DOHH2 (cell line): Measurements from ENCODE around the gene KRTAP13-2.

ENCODE experiments used
- H3F3A ChIP-seq: fragments of 200-600 bp; sonication (generic), shearing (Covaris generic); 2 replicates; pipeline ENCODE4 v1.6.0; 2016; ENCODE audit warnings: antibody characterized with exemption, mild to moderate bottlenecking; ENCODE audit not compliant: control insufficient read depth, insufficient read depth
- H3K27ac ChIP-seq: fragments of 200-600 bp; sonication (generic); 2 replicates; pipeline ENCODE4 v1.5.1; 2014; ENCODE audit warnings: low read depth, mild to moderate bottlenecking, low read length, moderate library complexity
- H3K27me3 ChIP-seq: fragments of 200-600 bp; sonication (generic); 2 replicates; pipeline ENCODE4 v1.6.1; 2014; ENCODE audit warnings: mild to moderate bottlenecking, low read length, mixed read lengths; ENCODE audit not compliant: control insufficient read depth
- H3K36me3 ChIP-seq: fragments of 200-600 bp; sonication (generic); 2 replicates; pipeline ENCODE4 v1.6.1; 2014; ENCODE audit warnings: mild to moderate bottlenecking, low read length, moderate library complexity, mixed read lengths; ENCODE audit not compliant: control insufficient read depth
- H3K4me1 ChIP-seq: fragments of 200-600 bp; sonication (generic); 2 replicates; pipeline ENCODE4 v1.6.1; 2014; ENCODE audit warnings: mild to moderate bottlenecking, low read length, mixed read lengths; ENCODE audit not compliant: control insufficient read depth
- H3K4me2 ChIP-seq: fragments of 200-600 bp; sonication (generic); 2 replicates; pipeline ENCODE4 v1.6.0; 2014; ENCODE audit warnings: mild to moderate bottlenecking, low read length, moderate library complexity
- H3K4me3 ChIP-seq: fragments of 200-600 bp; sonication (generic); 2 replicates; pipeline ENCODE4 v1.5.1; 2014; ENCODE audit warnings: mild to moderate bottlenecking, low read length, mixed read lengths
- H3K79me2 ChIP-seq: fragments of 200-600 bp; sonication (generic); 2 replicates; pipeline ENCODE4 v1.6.1; 2014; ENCODE audit warnings: mild to moderate bottlenecking, low read length, mixed read lengths; ENCODE audit not compliant: control insufficient read depth
- H3K9me2 ChIP-seq: fragments of 200-600 bp; sonication (generic); replicated peaks from 2 replicates; pipeline ENCODE4 v1.6.1; 2014; ENCODE audit warnings: mild to moderate bottlenecking, low read length, mixed read lengths; ENCODE audit not compliant: control insufficient read depth
- H3K9me3 ChIP-seq: fragments of 200-600 bp; sonication (generic); 2 replicates; pipeline ENCODE4 v1.6.1; 2014; ENCODE audit warnings: antibody characterized with exemption, low read length, mixed read lengths; ENCODE audit not compliant: control insufficient read depth, insufficient read depth
- H4K20me1 ChIP-seq: fragments of 200-600 bp; sonication (generic); 2 replicates; pipeline ENCODE4 v1.6.0; 2014; ENCODE audit warnings: low read depth, mild to moderate bottlenecking, antibody characterized with exemption, low read length, moderate library complexity; ENCODE audit not compliant: control insufficient read depth, insufficient read depth
- EZH2phosphoT487 ChIP-seq: fragments of 200-600 bp; sonication (generic); IDR thresholded peaks from 2 replicates; pipeline ENCODE4 v1.6.1; 2017; ENCODE audit warnings: borderline replicate concordance, mild to moderate bottlenecking, antibody characterized with exemption, low read length, moderate library complexity, mixed read lengths
- TF ChIP-seq, protein P1 (sequence below): fragments of 200-600 bp; sonication (generic); IDR thresholded peaks from one replicate; pipeline ENCODE4 v1.5.1; 2014; ENCODE audit warnings: antibody characterized with exemption, mild to moderate bottlenecking, low read depth, low read length; ENCODE audit not compliant: poor library complexity, severe bottlenecking

KRTAP13-2 gene

DNA sequence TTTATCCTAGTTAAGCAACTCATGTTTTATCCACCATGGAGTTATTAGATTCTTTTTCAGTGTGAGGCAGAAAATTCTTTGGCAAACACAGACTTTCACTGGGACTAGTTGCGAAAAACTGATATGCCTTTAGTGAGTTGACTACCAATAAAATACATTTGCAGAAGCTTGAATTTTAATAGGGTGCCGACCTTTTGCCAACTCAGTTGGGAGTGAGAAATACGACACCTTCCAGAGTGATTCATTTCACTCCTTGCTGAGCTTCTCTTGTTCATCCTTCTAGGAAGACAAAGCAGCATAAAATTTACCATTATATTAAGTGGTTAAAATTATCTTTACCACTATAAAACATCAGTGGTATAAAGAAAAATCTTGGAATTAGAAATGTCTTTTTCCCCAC lies 22.5 kb downstream of the KRTAP13-2 start:
- H3K9me3 ChIP-seq: no peaks in the 10 kb centered on the region
- TF ChIP-seq, protein P1, sequence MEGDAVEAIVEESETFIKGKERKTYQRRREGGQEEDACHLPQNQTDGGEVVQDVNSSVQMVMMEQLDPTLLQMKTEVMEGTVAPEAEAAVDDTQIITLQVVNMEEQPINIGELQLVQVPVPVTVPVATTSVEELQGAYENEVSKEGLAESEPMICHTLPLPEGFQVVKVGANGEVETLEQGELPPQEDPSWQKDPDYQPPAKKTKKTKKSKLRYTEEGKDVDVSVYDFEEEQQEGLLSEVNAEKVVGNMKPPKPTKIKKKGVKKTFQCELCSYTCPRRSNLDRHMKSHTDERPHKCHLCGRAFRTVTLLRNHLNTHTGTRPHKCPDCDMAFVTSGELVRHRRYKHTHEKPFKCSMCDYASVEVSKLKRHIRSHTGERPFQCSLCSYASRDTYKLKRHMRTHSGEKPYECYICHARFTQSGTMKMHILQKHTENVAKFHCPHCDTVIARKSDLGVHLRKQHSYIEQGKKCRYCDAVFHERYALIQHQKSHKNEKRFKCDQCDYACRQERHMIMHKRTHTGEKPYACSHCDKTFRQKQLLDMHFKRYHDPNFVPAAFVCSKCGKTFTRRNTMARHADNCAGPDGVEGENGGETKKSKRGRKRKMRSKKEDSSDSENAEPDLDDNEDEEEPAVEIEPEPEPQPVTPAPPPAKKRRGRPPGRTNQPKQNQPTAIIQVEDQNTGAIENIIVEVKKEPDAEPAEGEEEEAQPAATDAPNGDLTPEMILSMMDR: no peak
- TF ChIP-seq EZH2phosphoT487: no peak

DNA sequence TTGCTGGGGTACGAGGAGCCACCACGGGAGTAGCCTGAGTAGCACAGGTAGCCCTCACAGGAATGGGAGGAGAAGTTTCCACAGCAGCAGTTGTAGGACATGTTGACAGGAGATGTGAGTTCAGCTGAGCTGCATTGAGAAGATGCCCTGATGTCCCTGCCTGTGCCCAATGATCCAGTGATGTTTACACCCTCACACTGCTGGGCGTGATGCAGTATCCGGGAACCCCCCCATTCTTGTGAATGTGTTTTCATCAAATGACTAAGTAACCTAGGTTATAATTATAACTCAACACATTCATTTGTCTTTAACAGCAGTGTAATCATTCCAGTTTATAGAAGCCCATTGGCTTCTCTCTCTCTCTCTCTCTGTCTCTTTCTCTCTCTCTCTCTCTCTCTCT lies 23.6 kb downstream of the KRTAP13-2 start, which contains the start of gene KRTAP23-1:
KRTAP23-1 (minus strand) TSS at position 101 of the 400 bp plus-strand sequence; CDS start at position 101, 0 bp downstream.
- no peaks in the 10 kb centered on the region for H3K79me2 ChIP-seq
- no peaks in the 10 kb centered on the region for H3K36me3 ChIP-seq
- H3K9me3 ChIP-seq: no peaks in the 10 kb centered on the region
- H4K20me1 ChIP-seq: no peaks in the 10 kb centered on the region
- no peaks in the 10 kb centered on the region for H3K9me2 ChIP-seq
- TF ChIP-seq EZH2phosphoT487: no peak
- TF ChIP-seq, protein P1: no peak
- no peaks in the 10 kb centered on the region for H3K4me1 ChIP-seq
- no peaks in the 10 kb centered on the region for H3K27me3 ChIP-seq
- H3F3A ChIP-seq: no peaks in the 10 kb centered on the region
- no peak within 1 kb of the TSS for H3K27ac ChIP-seq
- H3K4me3 ChIP-seq: no peak within 1 kb of the TSS
- H3K4me2 ChIP-seq: no peak within 1 kb of the TSS

More for the DNA sequence above, 22.5 kb downstream of the KRTAP13-2 start:
- Histone ChIP-seq H3K27me3 (no peaks in the 10 kb centered on the region), H3K9me2 (no peaks in the 10 kb centered on the region), H3F3A (no peaks in the 10 kb centered on the region), H3K36me3 (no peaks in the 10 kb centered on the region), H3K79me2 (no peaks in the 10 kb centered on the region), H4K20me1 (no peaks in the 10 kb centered on the region), H3K4me1 (no peaks in the 10 kb centered on the region), H3K4me3 (no peak overlapping the region), H3K27ac (no peak overlapping the region), H3K4me2 (no peak overlapping the region)

DNA sequence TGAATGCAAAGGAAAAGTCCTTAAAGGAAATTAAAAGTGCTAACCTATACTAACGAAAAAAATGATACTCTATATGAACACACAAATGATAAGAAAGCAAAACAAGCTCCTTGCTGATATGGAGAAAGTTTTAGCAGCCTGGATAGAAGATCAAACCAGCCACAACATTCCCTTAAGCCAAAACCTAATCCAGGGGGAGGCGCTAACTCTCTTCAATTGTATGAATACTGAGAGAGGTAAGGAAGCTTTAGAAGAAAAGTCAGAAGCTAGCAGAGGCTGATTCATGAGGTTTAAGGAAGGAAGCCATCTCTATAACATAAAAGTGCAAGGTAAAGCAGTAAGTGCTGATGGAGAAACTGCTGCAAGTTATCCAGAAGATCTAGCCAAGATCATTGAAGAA lies 27.1 kb downstream of the KRTAP13-2 start:
- Histone ChIP-seq H3K4me3 (no peak overlapping the region), H3K27me3 (no peaks in the 10 kb centered on the region), H3K9me3 (no peaks in the 10 kb centered on the region), H3K9me2 (no peaks in the 10 kb centered on the region), H3K27ac (no peak overlapping the region), H3K4me1 (no peaks in the 10 kb centered on the region), H3K36me3 (no peaks in the 10 kb centered on the region), H3F3A (no peaks in the 10 kb centered on the region), H3K79me2 (no peaks in the 10 kb centered on the region), H4K20me1 (no peaks in the 10 kb centered on the region), H3K4me2 (no peak overlapping the region)
- TF ChIP-seq EZH2phosphoT487: no peak
- TF ChIP-seq, protein P1: no peak
